ENCODE data around the gene RIPOR3.

The RIPOR3 gene

GRCh38 chr20:50586531-50587232, 104.7 kb downstream of the RIPOR3 start:
- no peak for DNase-seq

GRCh38 chr20:50585678-50586077, 105.7 kb downstream of the RIPOR3 start:
- DNase-seq, result no peak

- no peak for DNase-seq
Observed at GRCh38 chr20:50585214-50585613, 106.1 kb downstream of the RIPOR3 start.

DNA sequence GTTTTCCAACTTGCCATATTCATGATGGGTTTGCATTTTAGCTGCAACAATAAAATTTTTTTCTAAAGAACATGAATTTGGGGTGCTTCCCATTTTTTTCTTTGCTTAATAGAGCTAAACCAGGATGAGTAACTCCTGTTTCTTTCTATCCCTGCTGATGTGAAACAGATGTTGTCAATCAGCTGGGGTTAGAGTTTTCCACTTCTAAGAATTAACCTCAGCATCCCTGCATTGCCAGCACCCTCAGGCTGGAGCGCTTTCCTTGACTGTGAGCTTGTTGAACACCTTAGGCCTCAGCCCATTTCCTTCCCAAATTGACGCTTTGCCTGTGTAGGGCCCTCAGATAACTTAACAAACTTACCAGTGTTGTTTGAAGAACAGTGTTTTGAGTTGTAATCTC, 106.7 kb downstream of the RIPOR3 start:
- no peak for DNase-seq

GRCh38 chr20:50583442-50584150, 107.7 kb downstream of the RIPOR3 start:
- DNase-seq, result no peak

DNA sequence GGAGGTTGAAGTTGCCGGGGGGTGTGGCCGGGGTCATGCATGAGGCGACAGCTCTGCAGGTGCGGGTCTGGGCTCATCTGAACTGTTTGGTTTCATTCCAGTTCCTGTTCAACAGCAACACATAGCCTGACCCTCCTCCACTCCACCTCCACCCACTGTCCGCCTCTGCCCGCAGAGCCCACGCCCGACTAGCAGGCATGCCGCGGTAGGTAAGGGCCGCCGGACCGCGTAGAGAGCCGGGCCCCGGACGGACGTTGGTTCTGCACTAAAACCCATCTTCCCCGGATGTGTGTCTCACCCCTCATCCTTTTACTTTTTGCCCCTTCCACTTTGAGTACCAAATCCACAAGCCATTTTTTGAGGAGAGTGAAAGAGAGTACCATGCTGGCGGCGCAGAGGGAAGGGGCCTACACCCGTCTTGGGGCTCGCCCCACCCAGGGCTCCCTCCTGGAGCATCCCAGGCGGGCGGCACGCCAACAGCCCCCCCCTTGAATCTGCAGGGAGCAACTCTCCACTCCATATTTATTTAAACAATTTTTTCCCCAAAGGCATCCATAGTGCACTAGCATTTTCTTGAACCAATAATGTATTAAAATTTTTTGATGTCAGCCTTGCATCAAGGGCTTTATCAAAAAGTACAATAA, 108.6 kb downstream of the RIPOR3 start:
- DNase-seq, result no peak

- DNase-seq, result no peak
Observed at GRCh38 chr20:50582092-50582491, 109.2 kb downstream of the RIPOR3 start.

GRCh38 chr20:50580842-50581544, 110.3 kb downstream of the RIPOR3 start:
- DNase-seq, result no peak

DNA sequence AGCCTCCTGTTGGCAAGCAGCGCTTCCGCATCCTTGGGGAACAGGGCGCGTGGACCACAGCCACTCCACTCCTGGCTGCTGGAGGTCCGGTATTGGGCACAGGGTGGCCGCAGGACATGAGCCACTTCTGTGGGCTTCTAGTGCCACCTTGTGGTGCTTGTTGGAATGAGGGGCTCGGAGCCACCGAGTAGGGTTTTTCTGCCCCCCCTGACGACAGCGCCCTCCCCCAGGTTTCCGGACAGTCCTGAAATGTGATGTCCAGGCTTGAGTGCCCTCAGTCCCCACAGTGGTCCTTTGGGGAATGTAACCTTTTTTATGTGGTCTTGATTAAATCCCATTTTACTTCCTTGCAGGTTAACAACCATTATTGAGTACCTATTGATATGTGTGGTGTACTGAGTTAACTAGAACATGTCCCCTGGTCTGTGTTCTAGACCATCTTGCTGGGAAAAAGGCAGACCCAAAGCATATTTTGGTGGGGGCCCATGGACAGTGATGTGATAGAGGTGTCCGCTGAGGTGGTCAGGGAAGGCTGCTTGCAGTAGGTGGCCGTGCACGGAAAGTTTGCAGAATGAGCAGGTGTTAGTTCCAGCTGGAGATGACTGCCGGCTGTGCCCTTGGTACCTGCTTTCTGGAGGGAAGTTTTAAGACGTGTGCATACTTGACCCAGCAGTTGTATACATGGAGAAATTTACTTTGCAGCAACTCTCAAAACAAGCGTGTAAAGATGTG, 111.2 kb downstream of the RIPOR3 start:
- peak; percentile 53 for DNase-seq

DNA sequence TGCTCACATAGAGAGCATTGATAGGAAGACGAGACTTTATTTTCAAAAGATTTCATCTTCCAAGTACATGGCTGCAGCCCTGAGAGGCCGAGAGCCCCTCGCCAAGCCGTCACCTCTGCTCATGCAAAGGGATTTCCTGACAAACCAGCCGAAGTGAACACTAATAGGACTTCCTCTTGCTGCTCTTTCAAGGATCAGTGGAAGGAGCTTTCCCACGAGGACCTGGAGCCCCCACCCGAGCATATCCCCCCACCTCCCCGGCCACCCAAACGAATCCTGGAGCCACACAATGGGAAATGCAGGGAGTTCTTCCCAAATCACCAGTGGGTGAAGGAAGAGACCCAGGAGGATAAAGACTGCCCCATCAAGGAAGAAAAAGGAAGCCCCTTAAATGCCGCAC, 111.8 kb downstream of the RIPOR3 start:
- no peak for DNase-seq

DNA sequence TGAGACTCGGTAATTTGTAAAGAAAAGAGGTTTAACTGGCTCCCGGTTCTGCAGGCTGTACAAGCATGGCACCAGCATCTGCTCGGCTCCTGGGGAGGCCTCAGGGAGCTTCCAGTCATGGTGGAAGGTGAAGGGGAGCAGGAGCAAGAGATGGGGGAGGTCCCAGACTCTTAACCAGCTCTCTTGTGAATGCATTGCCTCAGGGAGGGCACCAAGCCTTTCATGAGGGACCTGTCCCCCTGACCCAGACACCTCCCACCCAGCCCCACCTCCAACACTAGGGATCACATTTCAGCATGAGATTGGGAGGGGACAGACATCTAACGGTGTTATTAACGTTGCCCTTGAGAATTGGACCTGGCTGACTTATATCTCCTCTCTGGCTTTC, 112.6 kb downstream of the RIPOR3 start:
- no peak for DNase-seq

DNA sequence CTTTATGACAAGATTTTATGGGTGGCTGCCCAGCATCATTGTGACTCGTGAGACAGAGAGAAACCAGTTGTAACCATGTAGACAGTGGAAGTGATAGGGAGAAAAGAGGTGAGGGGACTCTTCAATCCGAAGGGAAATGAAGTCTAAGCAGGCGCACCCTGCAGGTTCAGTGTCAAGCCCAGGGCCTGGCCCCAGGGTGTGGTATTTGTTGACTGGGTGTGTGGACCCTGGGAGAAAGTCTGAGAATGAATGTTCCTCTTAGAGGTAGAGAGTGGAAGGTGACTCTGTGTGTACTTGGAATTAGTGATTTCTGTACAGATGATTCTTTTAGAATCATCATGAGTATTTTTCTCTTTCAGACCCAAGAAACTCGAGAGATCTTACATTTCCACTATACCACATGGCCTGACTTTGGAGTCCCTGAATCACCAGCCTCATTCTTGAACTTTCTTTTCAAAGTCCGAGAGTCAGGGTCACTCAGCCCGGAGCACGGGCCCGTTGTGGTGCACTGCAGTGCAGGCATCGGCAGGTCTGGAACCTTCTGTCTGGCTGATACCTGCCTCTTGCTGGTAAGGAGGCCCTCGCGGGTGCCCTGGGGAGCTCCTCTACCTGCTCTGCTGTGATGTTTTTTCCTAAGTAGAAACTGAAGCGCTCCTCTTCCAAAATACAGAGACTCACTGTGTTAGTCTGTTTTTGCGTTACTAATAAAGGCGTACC, 113.1 kb downstream of the RIPOR3 start:
- no peak for DNase-seq

DNA sequence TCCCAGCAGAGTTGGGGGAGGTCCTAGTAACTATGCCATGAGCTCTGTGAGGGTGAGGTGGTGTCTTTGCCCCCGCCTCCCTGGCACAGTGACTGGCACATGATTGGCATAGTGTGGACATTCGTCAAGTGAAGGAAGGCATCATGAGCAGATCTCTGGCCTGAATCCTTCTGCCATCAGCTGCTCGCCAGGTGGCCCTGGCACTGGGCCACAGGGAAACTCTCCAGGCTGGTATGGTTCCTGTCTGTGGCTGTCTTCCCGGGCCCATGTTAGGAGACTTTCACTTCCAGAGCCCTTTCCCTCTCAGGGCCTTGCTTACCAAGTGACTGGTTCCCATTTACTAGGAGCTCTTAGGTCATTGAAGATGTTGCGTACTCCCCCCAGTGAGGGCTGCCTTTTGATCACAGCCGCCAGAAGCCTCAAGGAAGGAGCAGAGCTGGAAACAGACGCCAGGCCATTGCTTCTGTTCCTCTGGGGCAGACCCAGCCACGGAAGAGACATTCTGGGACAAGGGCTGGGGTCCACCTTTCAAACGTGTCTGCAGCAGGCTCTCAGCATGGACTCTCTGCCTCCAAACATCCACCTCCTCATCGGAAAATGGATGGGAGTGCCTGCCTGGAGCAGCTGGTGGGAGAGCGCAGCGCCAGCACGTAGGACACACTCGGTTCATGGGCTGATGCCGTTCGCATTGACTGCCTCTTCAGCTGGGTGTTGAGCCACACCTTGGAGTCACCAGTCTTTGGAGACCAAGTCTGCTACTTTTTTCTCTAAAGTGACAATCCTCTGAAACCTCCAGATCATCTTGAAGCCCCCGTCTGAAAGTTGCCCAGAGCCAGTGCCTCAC, 113.9 kb downstream of the RIPOR3 start:
- no peak for DNase-seq

- peak; percentile 69 for DNase-seq
Observed at GRCh38 chr20:50575865-50576720, 115.2 kb downstream of the RIPOR3 start.

DNA sequence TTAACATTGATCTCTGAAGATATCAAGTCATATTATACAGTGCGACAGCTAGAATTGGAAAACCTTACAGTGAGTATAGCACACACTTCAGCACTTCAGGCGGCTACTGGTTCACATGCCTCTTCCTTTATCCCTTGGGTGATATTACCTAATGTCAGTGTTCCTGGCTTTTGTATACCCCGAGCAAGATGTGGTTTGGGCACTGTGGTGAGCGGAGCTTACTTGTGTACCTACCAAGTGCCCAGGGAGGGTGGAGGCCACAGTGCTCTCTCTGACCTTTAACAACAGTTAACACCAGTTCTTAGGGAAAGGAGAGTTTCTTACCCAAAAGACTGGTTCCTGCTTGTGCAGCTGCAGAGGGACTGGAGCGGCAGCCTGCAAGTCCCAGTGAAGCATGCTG, 116.8 kb downstream of the RIPOR3 start:
- DNase-seq, result no peak

- no peak for DNase-seq
Observed at GRCh38 chr20:50574108-50574507, 117.2 kb downstream of the RIPOR3 start.

- DNase-seq, result no peak
Observed at GRCh38 chr20:50572938-50573777, 118.2 kb downstream of the RIPOR3 start.

GRCh38 chr20:50571466-50571865, 119.9 kb downstream of the RIPOR3 start:
- no peak for DNase-seq

All from CD4-positive, alpha-beta T cell treated with Interleukin-10 for 1 hour (primary cell).